Thoracic aorta (tissue), 2 donors: ENCODE measurements around the gene VSTM4. TPM values are rescaled to one million over a fixed set of nuclear protein-coding genes. Genes with fewer than 3 reads are reported as not detected.

Experiments
- ATAC-seq: fragments of 150-250 bp; one replicate; pipeline ENCODE4 v1.8.0; 2017; ENCODE audit warnings: low read depth; ENCODE audit not compliant: insufficient number of reproducible peaks, low FRiP score
- DNase-seq: peaks from one replicate; pipeline ENCODE4 v3.0.0-alpha.2; 2020; ENCODE audit warnings: low spot score
- H3K27ac ChIP-seq, 2 donors: fragments of 200-600 bp; sonication (generic); 1 replicate in 1 of 2; 2 replicates in 1 of 2; pipeline ENCODE4 v1.5.1; 2016; ENCODE audit warnings: mild to moderate bottlenecking in 2 of 2, moderate library complexity in 2 of 2
- H3K27me3 ChIP-seq: fragments of 200-600 bp; sonication (generic); replicated peaks from 2 replicates; pipeline ENCODE4 v1.6.0; 2016; ENCODE audit warnings: mild to moderate bottlenecking; ENCODE audit not compliant: insufficient read depth
- H3K36me3 ChIP-seq: fragments of 200-600 bp; sonication (generic); one replicate; pipeline ENCODE4 v1.5.1; 2016
- H3K4me1 ChIP-seq, 2 donors: fragments of 200-600 bp; sonication (generic); 1 replicate in 1 of 2; 2 replicates in 1 of 2; pipeline versions ENCODE4 v1.5.1 to v1.6.0; 2016; ENCODE audit warnings: low read depth in 2 of 2, mild to moderate bottlenecking in 1 of 2; ENCODE audit not compliant: control insufficient read depth in 1 of 2
- H3K4me3 ChIP-seq: fragments of 200-600 bp; sonication (generic); 2 replicates; pipeline ENCODE4 v1.5.1; 2016; ENCODE audit warnings: mild to moderate bottlenecking
- H3K9me3 ChIP-seq: fragments of 200-600 bp; sonication (generic); 2 replicates; pipeline ENCODE4 v1.5.1; 2016
- CTCF ChIP-seq: fragments of 200-600 bp; sonication (generic); IDR thresholded peaks from one replicate; pipeline ENCODE4 v1.5.1; 2019; ENCODE audit warnings: antibody characterized with exemption
- total RNA-seq, 2 donors: library from RNA; depleted of rRNA; stranded (reverse); fragments of >200 nt; gene quantifications; one replicate each; pipeline versions ENCODE4 v1.1.0 to v1.2.3, GENCODE V29; 2016

The VSTM4 gene
- total RNA-seq, 2 donors from 2014 or later = 24.4 to 46.4 TPM

- Histone ChIP-seq H3K4me3 (no peak overlapping the region), H3K36me3 (peaks cover 8% of the 10 kb centered on the region), H3K27me3 (no peaks in the 10 kb centered on the region), H3K9me3 (no peaks in the 10 kb centered on the region), H3K27ac (peak overlapping the region; percentile 48 to 58), H3K4me1 (peaks cover 23 to 61% of the 10 kb centered on the region in 2 donors)
- ATAC-seq (no peak), DNase-seq (no peak)
- no peak for TF ChIP-seq CTCF
Observed at GRCh38 chr10:49080965-49081364, 34.4 kb downstream of the VSTM4 start.

GRCh38 chr10:49080071-49080470 is 35.3 kb downstream of the VSTM4 start:
- peaks cover 23 to 61% of the 10 kb centered on the region in 2 donors for H3K4me1 ChIP-seq
- DNase-seq = no peak
- H3K27me3 ChIP-seq = no peaks in the 10 kb centered on the region
- no peaks in the 10 kb centered on the region for H3K9me3 ChIP-seq
- peak overlapping the region; percentile 48 to 58 for H3K27ac ChIP-seq
- H3K36me3 ChIP-seq = peaks cover 17% of the 10 kb centered on the region
- no peak overlapping the region for H3K4me3 ChIP-seq
- no peak for TF ChIP-seq CTCF
- ATAC-seq = peak; percentile 78

GRCh38 chr10:49079499-49079898 is 35.8 kb downstream of the VSTM4 start:
- DNase-seq (no peak), ATAC-seq (no peak)
- H3K27ac ChIP-seq = peak overlapping the region in 1 of 2 donors; percentile 48
- H3K36me3 ChIP-seq = peaks cover 17% of the 10 kb centered on the region
- no peak for TF ChIP-seq CTCF
- H3K4me3 ChIP-seq = no peak overlapping the region
- no peaks in the 10 kb centered on the region for H3K27me3 ChIP-seq
- no peaks in the 10 kb centered on the region for H3K9me3 ChIP-seq
- peaks cover 23 to 61% of the 10 kb centered on the region in 2 donors for H3K4me1 ChIP-seq

GRCh38 chr10:49079072-49079471 is 36.2 kb downstream of the VSTM4 start:
- peaks cover 17% of the 10 kb centered on the region for H3K36me3 ChIP-seq
- H3K9me3 ChIP-seq = no peaks in the 10 kb centered on the region
- peak overlapping the region in 1 of 2 donors; percentile 48 for H3K27ac ChIP-seq

GRCh38 chr10:49078433-49078832 is 36.9 kb downstream of the VSTM4 start:
- Histone ChIP-seq H3K36me3 (peaks cover 17% of the 10 kb centered on the region), H3K4me1 (peaks cover 23 to 54% of the 10 kb centered on the region in 2 donors), H3K9me3 (no peaks in the 10 kb centered on the region), H3K4me3 (no peak overlapping the region), H3K27me3 (no peaks in the 10 kb centered on the region), H3K27ac (no peak overlapping the region)
- DNase-seq (no peak), ATAC-seq (no peak)
- TF ChIP-seq CTCF = no peak

More at GRCh38 chr10:49079072-49079471, 36.2 kb downstream of the VSTM4 start:
- no peak for ATAC-seq
- Histone ChIP-seq H3K4me1 (peaks cover 23 to 60% of the 10 kb centered on the region in 2 donors), H3K27me3 (no peaks in the 10 kb centered on the region), H3K4me3 (no peak overlapping the region)
- no peak for TF ChIP-seq CTCF
- DNase-seq = no peak
